CD4-positive, alpha-beta T cell treated with Interleukin-15 for 4 hours (primary cell): ENCODE data around the gene FAM53C.
A peak's percentile ranks its signal among the peaks of the same experiment; 100 is the strongest.
"Not testable (repeated sequence)": the region's sequence is repeated elsewhere in the genome, so short reads cannot be mapped to it uniquely, and the experiment has no call there.

Experiments
- DNase-seq: peaks from one replicate; pipeline ENCODE4 v3.0.0-alpha.2; 2020; ENCODE audit warnings: low spot score

Gene FAM53C

DNA sequence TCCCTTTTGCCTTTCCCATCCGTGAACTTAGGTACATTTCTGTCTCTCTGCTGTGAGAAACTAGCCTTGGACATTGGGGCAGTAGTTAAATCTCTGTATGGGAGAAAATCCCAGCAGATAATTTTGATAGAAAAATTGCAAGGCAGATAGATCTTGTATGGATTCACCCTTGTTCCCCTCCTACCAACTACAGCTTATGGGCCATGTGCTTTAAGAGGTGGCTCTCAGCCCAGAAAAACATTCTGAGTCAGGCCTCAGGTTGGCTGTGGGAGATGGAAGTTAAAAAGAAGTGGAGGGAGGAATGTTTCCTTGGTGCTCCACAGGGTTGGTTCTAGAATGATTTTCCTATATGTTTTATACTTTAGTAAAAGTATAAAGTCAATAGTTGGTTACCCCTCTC lies 13.0 kb downstream of the FAM53C start:
- DNase-seq, result no peak

- no peak for DNase-seq
Observed at GRCh38 chr5:138351517-138351916, 13.5 kb downstream of the FAM53C start.

DNA sequence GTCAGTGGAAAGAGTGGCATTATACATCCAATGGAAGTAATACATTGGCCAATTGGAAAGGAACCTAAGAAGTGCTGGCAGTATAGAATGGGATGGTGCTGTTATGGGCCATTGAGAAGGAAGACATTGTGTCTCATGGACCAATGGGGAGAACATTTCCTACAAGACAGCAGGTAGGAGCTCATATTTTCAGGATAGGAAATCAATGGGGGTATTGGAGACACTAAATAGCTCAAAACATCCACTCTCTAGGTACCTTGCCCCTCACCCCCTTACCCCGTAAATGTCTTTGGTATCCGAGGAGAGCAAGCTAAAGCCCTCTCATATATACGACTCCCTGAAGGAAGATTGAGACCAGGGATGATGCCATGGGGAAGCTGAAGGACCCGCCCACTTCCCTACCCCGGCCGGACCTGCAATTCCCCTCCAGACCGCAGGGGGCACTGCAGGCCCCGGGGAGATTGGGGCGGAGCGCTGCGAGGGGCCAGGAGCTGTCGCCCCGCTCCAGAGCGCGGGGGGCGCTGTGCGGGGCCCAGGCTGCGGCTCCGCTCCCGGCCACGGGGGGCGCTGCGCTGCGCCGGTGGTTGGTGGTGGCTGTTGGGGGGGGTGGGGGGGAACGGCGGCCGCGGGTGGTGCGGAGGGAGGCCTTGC lies 14.1 kb downstream of the FAM53C start, which contains the start of gene KDM3B:
Gene KDM3B (plus strand): TSS at position 615 of the 651 bp plus-strand sequence. CDS start 111 bp downstream, outside the sequence.
- DNase-seq, result peak; percentile 94

DNA sequence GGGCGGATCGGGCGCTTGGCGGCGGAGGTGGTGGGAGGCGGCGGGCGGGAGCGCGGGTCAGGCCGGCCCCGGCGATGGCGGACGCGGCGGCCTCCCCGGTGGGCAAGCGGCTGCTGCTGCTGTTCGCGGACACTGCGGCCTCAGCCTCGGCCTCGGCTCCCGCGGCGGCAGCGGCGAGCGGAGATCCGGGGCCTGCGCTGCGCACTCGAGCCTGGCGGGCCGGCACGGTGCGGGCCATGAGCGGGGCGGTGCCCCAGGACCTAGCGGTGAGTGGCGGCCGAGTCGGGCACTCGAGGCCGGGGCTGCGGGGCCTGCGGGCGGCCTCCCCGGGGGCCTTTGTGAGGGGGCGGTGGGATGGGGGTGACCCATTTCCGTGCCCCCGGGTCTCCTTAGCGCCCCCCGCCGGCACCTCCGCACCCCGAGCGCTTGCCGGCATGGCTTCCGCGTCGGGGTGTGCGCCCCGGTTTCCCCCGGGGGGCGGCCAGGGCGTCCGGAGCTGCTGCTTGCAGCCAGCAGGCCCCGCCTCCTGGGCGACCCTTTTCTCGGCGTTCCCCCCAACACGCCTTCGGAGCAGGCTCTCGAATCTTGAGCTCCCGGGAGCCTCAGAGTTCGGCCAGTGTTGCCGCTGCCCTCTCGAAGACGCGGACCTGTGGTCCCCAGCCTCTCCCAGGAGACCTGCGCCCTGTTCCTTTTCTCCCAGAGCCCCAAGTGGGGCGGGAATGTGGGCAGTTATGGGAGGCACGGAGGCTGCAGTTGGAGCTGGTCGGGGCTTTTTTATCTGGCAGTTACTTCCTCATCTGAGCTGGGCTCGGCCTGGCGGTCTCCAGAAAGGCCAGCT lies 14.9 kb downstream of the FAM53C start:
- DNase-seq, result peak; percentile 68

GRCh38 chr5:138353560-138354080 lies 15.6 kb downstream of the FAM53C start:
- DNase-seq, result peak; percentile 30

- DNase-seq, result no peak
Observed at GRCh38 chr5:138354387-138354786, 16.3 kb downstream of the FAM53C start.

DNA sequence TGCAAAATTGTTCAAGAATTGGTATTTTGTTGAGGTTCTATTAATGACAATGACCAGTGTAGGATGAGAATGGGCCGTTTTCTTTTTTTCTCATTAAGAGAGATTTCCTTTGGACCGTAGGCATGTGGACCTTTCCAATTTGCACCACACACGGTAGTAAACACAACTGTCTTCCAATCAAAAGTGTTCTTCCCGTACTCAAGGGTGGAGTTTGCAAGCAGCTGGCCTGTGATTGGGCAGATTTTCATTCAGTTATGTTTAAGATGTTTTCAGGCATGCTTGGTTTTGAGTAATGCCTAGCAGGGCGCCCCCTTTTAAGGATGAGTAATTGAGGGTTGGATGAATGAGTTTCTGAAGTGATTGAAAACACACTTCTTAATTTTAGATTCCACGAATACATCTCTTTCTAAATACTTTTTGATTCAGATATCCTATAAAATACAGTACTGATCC lies 16.9 kb downstream of the FAM53C start:
- peak; percentile 79 for DNase-seq

DNA sequence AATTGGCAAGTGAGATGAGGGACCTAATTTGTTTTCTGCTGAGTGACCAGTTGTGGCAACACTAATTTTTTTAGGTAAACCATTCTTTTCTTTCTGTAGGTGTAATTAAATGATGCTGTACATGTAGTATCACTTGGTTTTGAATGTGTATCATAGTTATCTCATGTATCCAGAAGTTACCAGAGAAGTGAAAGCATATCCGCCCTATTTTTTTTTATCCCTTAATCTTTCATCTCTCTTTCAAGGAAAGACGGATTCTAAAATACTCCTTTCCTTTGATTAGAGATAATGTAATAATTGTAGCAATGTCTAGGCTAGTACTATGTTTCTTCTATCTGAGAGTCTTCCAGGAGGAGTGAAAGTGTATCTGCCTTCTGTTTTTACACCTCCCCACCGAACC lies 21.6 kb downstream of the FAM53C start:
- DNase-seq, result no peak

GRCh38 chr5:138360941-138361452 lies 22.9 kb downstream of the FAM53C start:
- DNase-seq, result no peak

DNA sequence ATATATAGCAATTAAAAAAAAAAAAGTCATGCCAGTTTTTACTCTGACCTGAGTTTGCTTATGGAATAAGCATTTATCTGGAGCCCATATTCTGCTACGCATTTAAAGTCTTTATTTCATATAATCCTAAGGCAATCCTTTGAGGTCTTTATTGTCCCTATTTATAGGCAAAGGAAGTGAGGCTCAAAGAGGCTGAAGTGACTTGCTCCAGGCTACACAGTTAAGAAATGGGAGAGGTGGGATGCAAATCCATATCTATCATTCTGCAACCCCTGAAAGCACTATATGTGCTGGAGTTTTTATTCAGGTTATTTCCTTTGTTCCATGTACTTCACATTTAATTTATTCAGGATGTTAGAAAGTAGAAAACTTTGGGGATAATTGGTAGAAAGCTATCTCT lies 26.5 kb downstream of the FAM53C start:
- DNase-seq, result no peak

DNA sequence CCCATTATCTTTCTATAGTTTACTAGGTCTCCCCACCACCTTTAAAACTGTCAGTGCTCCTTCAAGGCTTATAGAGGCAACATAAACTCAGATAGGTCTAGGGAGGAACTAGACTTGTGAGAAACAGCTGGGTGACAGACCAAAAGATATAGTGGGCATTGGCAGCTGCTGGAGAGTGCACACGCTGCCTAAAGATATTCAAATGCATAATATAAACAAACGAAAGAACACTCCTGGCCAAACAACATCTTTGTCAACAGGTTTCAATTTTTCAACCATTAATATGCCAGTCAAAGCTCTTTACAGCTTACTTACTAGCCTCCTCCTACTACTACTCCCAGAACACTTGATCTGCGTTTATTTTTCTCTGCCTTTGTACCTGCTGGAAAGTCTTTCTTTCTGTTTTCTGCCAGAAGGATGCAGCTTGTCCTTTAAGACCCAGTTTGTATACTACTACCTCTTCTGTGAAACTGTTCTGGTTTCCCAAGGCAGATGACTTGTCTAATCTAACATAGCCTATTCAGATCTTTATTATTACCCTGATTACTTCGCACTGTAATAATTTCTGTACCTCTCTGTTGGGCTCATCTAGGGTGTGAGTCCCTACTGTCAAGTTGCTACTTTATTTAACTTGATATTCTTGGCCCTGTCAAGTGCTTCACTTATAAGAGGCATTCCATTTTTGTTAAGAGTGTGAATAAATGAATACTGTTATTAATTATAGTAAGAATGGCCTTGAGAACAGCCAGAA lies 28.7 kb downstream of the FAM53C start:
- DNase-seq, result no peak

DNA sequence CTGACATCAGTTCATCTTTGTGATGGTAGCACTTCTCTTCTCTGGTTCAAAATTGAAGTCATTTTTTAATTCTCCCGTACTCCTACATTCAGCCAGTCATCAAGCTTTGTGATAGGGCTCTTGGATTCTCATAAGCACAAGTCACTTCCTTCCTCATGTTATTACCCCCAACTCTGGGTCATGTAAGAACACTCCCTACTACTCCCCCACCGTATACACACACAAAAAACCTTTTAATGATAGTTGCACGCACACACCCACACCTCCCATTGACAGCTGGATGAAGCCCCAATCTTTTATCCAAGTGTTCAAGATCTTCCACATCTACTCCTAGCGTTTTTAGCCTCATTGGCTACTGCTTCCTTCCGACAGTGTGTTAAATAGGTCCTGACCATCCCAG lies 31.2 kb downstream of the FAM53C start:
- DNase-seq, result no peak

DNA sequence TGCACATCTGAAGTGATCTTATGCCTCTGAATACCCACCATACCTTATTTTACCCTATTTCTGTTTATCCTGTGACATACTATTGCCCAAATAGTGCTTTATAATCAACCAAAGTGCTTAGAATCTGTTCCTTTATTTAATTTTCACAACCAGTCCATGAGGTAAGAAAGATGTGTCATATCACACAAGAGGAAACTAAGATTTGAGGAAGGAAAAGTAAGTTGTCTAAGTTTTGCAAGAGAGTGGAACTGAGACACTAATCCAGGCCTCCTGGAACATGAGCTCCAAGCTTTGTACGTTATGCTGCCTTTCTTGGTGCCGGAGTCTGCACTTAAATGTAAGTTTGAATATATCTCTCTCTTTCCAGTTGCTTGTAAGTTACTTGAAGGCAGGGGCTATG lies 31.6 kb downstream of the FAM53C start:
- DNase-seq, result no peak

GRCh38 chr5:138370537-138370936 lies 32.5 kb downstream of the FAM53C start:
- no peak for DNase-seq

DNA sequence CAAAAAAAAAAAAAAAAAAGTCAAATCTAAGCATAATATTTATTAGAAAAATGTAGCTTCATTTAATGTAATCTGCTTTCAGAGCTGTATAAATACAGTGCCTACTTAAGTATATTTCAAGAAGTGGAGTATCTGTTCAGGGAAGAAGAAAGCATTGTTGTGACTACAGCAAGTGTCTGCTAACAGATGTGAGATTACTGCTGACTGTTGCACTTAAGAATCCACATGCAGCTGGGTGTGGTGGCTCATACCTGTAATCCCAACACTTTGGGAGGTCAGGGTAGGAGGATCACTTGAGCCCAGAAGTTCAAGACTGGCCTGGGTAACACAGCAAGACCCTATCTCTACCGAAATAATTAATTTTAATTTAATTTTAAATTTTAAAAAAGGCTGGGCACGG lies 33.4 kb downstream of the FAM53C start:
- no peak for DNase-seq

DNA sequence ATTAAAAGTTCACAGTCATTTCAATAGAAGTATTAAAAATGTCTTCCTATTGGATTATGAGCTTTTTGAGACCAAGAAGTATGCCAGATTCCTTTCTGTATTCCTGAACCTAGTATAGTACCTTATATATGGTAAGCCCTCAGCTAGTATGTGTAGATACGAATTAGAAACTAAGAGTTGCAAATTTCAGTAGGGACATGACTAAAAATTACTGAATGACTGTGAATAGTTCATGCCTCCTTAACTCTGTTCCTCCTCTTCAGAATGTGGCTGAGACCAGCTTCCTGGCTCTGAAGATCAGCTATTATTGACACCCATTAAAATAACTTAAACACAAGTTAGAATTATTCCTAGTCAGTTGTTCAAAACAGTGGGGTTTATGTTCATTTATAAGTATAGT lies 34.2 kb downstream of the FAM53C start:
- DNase-seq, result no peak

GRCh38 chr5:138372653-138373052 lies 34.6 kb downstream of the FAM53C start:
- no peak for DNase-seq

DNA sequence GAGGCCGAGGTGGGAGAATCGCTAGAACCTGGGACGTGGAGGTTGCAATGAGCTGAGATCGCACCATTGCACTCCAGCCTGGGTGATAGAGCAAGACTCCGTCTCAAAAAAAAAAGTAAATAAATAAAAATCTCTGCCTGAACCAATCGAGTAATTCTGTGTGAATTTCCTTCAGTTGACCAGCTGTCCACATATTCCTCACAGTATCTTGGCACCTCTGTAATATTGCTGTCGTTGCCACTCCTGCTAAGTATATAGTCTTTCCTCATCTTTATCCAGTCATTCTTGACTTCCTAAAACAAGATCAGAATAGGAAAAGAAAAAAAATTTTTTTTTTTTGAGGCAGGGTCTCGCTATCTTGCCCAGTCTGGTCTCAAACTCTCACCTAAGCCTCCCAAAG lies 44.3 kb downstream of the FAM53C start:
- no peak for DNase-seq

DNA sequence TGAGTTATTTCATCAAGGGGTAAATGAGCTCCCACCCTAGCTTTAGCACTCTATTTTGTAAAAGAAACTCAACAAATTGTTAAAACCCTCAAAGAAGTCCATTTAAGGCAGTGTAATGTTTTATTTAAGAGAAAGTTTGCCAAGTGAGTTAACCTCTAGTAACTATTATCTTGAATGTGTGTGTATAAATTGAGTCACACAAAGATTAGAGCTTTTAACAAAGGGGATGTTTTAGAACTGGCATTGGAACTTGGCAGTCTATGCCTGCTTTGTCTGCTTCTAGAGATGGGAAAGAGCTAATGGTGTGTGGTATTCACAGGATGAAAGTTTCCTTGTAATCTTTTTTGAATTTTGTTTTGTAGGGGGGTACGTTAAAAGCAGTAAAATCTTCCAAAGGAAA lies 47.6 kb downstream of the FAM53C start:
- no peak for DNase-seq

DNA sequence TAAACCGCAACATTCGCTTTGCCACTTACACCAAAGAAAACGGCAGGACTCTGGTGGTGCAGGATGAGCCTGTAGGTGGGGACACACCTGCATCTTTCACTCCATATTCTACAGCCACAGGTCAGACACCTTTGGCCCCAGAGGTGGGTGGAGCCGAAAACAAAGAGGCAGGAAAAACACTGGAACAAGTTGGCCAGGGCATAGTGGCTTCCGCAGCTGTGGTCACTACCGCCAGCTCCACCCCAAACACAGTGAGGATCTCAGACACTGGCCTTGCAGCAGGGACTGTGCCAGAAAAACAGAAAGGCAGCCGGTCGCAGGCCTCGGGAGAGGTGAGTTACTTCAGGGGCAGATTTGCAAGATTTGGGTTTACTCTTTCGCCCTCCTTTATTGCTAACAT lies 48.2 kb downstream of the FAM53C start:
- DNase-seq, result no peak

GRCh38 chr5:138389332-138389731 lies 51.3 kb downstream of the FAM53C start:
- DNase-seq, result no peak

DNA sequence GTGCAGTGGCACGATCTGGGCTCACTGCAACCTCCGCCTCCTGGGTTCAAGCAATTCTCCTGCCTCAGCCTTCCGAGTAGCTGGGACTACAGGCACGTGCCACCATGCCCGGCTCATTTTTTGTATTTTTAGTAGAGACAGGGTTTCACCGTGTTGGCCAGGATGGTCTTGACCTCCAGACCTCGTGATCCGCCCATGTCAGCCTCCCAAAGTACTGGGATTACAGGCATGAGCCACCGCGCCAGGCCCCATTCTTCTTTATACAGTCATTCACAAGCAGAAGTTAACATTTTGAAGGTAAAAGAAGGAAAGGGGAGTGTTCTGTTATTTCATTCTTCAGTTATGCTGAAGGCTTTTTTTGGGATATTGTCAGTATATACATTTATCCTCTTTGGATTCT lies 51.8 kb downstream of the FAM53C start:
- DNase-seq, result not testable (repeated sequence)
